ENCODE data around the gene GRAMD2A. TPM values are rescaled to one million over a fixed set of nuclear protein-coding genes. Genes with fewer than 3 reads are reported as not detected.

Gene GRAMD2A
- total and polyA plus RNA-seq, 8 donors, result 6.2 to 36.1 (median 8.9) TPM

GRCh38 chr15:72229076-72229946 is 31.7 kb upstream of the GRAMD2A start:
- ATAC-seq (no peak), DNase-seq (peak in 1 of 4 donors; percentile 24)
- intact Hi-C loops (cut with DNase I), result no loop called here

GRCh38 chr15:72227720-72228119 is 30.1 kb upstream of the GRAMD2A start:
- no peak for ATAC-seq
- TF ChIP-seq CTCF (IDR thresholded peaks at IDR 0.05), result no peak
- peak overlapping the region in 1 of 2 donors; percentile 99 for H3K4me3 ChIP-seq

More at GRCh38 chr15:72229076-72229946, 31.7 kb upstream of the GRAMD2A start:
- no peak for TF ChIP-seq CTCF (IDR thresholded peaks at IDR 0.05)
- Histone ChIP-seq H3K36me3 (peaks cover 0 to 5% of the 10 kb centered on the region in 2 donors), H3K4me1 (peaks cover 37 to 72% of the 10 kb centered on the region in 2 donors), H3K9me3 (no peaks in the 10 kb centered on the region), H3K4me3 (peak overlapping the region; percentile 92 to 99), H3K27ac (peak overlapping the region; percentile 98 to 99), H3K27me3 (no peaks in the 10 kb centered on the region)

GRCh38 chr15:72227192-72227586 is 29.6 kb upstream of the GRAMD2A start:
- Histone ChIP-seq H3K27me3 (no peaks in the 10 kb centered on the region), H3K27ac (peak overlapping the region; percentile 98 to 99), H3K4me1 (peaks cover 30 to 77% of the 10 kb centered on the region in 2 donors), H3K9me3 (no peaks in the 10 kb centered on the region), H3K4me3 (peak overlapping the region in 1 of 2 donors; percentile 99), H3K36me3 (peaks cover 0 to 21% of the 10 kb centered on the region in 2 donors)
- TF ChIP-seq CTCF (IDR thresholded peaks at IDR 0.05), result no peak
- intact Hi-C loops (cut with DNase I), result no loop called here
- ATAC-seq (no peak), DNase-seq (no peak)

More at GRCh38 chr15:72227720-72228119, 30.1 kb upstream of the GRAMD2A start:
- intact Hi-C loops (cut with DNase I), result no loop called here
- DNase-seq, result no peak
- Histone ChIP-seq H3K4me1 (peaks cover 35 to 77% of the 10 kb centered on the region in 2 donors), H3K9me3 (no peaks in the 10 kb centered on the region), H3K27me3 (no peaks in the 10 kb centered on the region), H3K27ac (peak overlapping the region; percentile 98 to 99), H3K36me3 (peaks cover 0 to 20% of the 10 kb centered on the region in 2 donors)

- intact Hi-C loops (cut with DNase I), result no loop called here
- Histone ChIP-seq H3K27ac (peak overlapping the region in 1 of 2 donors; percentile 46), H3K4me1 (peaks cover 19 to 79% of the 10 kb centered on the region in 2 donors), H3K9me3 (no peaks in the 10 kb centered on the region), H3K27me3 (no peaks in the 10 kb centered on the region), H3K4me3 (no peak overlapping the region), H3K36me3 (peaks cover 4 to 53% of the 10 kb centered on the region in 2 donors)
- ATAC-seq (no peak), DNase-seq (no peak)
- no peak for TF ChIP-seq CTCF (IDR thresholded peaks at IDR 0.05)
These were observed 25.7 kb upstream of the GRAMD2A start for GRCh38 chr15:72223278-72223677.

- DNase-seq (no peak), ATAC-seq (peak; percentile 27)
- intact Hi-C loops (cut with DNase I), result no loop called here
- H3K4me1 ChIP-seq, result peaks cover 17 to 70% of the 10 kb centered on the region in 2 donors
- H3K27ac ChIP-seq, result peak overlapping the region in 1 of 2 donors; percentile 39
- no peak overlapping the region for H3K4me3 ChIP-seq
- H3K36me3 ChIP-seq, result peaks cover 5 to 62% of the 10 kb centered on the region in 2 donors
- no peaks in the 10 kb centered on the region for H3K27me3 ChIP-seq
- no peak for TF ChIP-seq CTCF (IDR thresholded peaks at IDR 0.05)
- no peaks in the 10 kb centered on the region for H3K9me3 ChIP-seq
These were observed 24.8 kb upstream of the GRAMD2A start for GRCh38 chr15:72222393-72222792.
